Left colon (tissue), 2 donors: ENCODE results near the gene ZNF705A. TPM values are rescaled to one million over a fixed set of nuclear protein-coding genes. Genes with fewer than 3 reads are reported as not detected.

Experiments used
- total RNA-seq, 2 donors: library from RNA; stranded (reverse); fragmentation: NEBNext Ultra II Directional; extraction: Animal tissue kit (Norgen Biotek cat#: 25700); gene quantifications; one replicate each; pipeline ENCODE4 v1.2.1, GENCODE V29; 2021
- donor health status: DM: no; HTN: no; CAD: no.
- donor health status: DM: yes; HTN: yes; CAD: no.

Gene ZNF705A
- total RNA-seq, 2 donors from 2014 or later, result not detected

Other genes with a start within 250 kb of the ZNF705A start
- gene SLC2A3, start 220.8 kb upstream of the ZNF705A start, total RNA-seq, result 10 to 100 TPM in 1 of 2 donors, 1 to 10 TPM in 1; 8.9 to 11.8 TPM
- 10 to 100 TPM; 10.7 to 13.3 TPM for gene FOXJ2, start 124.3 kb upstream of the ZNF705A start, total RNA-seq
- gene C3AR1, start 90.7 kb upstream of the ZNF705A start, total RNA-seq, result 1 to 10 TPM; 2.1 to 7.4 TPM
- gene NECAP1, start 74.7 kb upstream of the ZNF705A start, total RNA-seq, result 10 to 100 TPM; 41.1 to 43.8 TPM
- gene CLEC4A, start 33.4 kb upstream of the ZNF705A start, total RNA-seq, result 1 to 10 TPM in 1 of 2 donors, under 1 TPM in 1; 0.70 to 1.3 TPM
- gene FAM90A1, start 70.6 kb downstream of the ZNF705A start, total RNA-seq, result under 1 TPM; 0.11 to 0.49 TPM